GM19372 (cell line): ENCODE measurements around the gene ACBD7.

Experiments
- ATAC-seq: cut with Tn5 transposase; IDR thresholded peaks from one replicate; pipeline ENCODE4 v1.9.1; 2021; ENCODE audit warnings: mild to moderate bottlenecking, low read depth, moderate library complexity; ENCODE audit not compliant: unreplicated experiment

ACBD7 gene

GRCh38 chr10:15088428-15089261 is at the start of gene ACBD7:
Gene ACBD7, minus strand, starts transcription at chr10:15088776. Its CDS starts 48 bp downstream, at chr10:15088728.
- ATAC-seq = peak; percentile 99

DNA sequence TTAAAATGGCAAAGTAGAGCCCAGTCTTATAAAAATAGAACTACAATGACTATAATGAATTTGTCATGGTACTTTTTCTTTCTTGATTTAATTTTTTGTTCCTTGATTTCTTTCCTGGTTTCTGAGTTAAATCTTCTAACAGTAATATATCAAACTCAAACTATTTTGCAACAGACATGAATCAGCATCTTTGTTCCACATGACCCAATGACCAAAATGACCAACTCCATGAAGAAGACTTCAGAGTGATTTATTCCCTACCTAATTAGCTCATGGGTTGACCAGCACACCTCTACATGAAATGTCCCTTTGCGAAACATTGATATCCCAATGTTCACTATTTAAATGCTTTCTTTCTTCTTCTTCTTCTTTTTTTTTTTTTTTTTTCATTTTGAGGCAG is 49.1 kb upstream of the ACBD7 start:
- ATAC-seq = no peak

DNA sequence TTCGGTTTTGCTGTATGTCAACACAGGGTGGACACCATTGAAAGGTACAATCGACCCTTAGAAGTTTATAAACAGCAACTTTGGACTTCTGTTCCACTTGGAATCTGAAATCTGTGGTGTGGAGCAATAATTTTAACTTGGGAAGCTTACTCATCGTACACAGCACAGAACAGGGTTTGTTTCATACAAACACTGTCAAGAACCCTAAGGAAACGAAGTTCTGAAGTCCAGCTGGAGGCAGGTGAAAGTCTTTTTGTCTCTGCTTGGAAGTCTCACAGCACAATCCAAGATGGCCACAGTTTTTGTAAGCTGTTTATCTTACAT is 48.4 kb upstream of the ACBD7 start:
- no peak for ATAC-seq

DNA sequence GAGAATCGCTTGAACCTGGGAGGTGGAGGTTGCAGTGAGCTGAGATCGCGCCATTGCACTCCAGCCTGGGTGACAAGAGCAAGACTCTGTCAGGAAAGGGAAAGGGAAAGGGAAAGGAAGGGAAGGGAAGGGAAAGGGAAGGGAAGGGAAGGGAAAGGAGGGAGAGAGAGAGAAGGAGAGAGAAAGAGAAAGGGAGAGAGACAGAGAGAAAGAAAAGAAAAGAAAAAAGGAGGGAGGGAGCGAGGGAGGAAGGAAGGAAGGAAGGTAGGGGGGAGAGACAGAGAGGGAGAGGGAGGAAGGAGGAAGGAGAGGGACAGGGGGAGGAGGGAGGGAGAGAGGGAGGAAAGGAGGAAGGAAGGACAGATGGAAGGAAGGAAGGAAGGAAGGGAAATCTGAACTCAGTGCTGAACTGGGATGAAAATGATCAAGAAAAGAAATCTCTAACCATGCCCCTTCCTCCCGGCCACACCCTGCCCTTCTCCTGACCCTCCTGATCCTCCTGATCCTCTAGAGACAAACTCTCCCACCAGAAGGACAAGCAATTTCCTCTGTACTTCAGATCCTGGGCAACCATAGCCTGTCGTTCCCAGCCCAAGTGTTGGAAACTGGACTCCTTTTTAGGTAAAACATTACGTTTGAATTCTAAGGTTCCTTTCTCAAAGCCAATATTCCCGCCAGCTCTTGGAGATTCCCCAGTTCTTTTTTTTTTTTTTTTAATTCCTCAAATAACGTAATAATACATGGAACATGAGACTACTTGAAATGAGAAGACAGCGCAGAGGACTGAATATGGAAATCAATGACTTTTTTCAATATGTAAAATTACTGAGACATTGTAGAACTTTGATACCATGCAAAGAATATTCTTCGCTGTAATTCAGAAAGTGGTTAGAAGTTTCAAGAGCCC is 47.8 kb upstream of the ACBD7 start:
- ATAC-seq = no peak

DNA sequence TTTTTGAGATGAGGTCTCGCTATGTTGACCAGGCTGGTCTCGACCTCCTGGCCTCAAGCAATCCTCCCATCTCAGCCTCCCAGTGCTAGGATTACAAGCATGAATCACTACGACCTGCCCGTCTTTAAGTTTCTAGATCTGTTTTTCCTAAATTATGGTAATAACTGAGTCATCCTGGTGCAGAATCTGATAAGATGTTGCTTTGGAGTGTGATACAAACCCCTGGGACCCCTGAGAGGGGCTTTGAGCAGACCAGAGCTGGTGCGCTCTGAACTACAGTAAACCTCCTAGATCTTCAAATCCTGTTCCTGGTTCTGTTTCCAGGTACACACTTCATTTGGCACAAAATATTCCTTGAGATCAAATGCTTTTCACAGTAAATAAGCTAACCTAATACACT is 42.8 kb upstream of the ACBD7 start:
- ATAC-seq = no peak

GRCh38 chr10:15124908-15125307 is 36.3 kb upstream of the ACBD7 start:
- ATAC-seq = no peak

DNA sequence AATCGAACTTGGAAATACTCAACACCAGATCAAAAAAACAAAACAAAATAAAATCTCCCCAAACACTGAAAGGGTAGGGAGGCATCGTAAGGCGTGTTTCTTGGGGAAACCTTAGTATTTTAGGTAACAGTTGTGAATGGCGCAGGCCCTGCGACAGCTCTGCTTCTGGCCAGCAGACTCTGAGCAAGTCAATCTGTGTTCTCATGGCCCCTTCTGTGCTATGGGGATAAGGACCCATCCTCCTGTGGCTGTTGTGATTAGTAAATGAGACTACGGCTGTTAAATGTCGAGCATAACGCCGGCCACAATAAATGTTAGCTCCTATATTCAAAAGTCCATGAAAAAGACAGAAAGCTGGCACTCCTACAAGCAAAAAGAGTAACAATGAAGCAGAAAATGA is 35.6 kb upstream of the ACBD7 start:
- ATAC-seq = no peak

- ATAC-seq = no peak
These were observed 35.2 kb upstream of the ACBD7 start for GRCh38 chr10:15123749-15124184.

DNA sequence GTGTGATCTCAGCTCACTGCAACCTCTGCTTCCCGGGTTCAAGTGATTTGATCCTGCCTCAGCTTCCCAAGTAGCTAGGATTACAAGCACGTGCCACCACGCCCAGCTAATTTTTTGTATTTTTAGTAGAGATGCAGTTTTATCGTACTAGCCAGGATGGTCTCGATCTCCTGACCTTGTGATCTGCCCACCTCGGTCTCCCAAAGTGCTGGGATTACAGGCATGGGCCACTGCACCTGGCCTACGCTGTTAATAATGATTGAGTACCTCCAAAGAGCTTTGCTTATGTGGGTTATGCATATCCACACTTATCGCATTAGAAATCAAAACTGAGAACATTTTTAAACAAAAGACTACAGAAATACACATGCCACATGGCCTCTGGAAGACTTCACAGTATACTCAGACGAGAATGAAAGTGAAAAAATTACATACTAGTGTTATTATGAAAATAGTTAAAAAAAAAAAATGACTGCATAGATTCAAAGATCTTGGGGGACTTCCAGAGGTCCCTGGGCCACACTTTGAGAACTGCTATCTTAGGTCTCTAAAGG is 34.0 kb upstream of the ACBD7 start:
- peak; percentile 70 for ATAC-seq

DNA sequence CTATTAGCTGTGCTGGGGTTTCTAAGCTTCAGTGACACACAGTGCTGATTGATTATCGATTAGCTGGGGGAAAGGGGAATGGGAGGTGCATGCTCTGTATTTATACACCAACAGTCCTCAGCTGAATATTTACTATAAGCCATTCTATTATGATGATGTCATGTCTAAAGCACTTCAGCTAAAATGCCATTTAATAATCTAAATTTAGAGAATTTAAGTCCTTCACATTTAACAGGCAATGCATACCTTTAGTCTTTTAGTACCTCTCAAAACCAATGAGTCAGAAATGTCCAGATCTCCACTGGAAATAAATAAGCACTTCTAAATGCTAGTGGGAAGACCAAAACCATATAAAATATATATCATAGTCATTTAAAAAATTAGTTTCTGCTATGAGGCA is 33.1 kb upstream of the ACBD7 start:
- ATAC-seq = no peak

DNA sequence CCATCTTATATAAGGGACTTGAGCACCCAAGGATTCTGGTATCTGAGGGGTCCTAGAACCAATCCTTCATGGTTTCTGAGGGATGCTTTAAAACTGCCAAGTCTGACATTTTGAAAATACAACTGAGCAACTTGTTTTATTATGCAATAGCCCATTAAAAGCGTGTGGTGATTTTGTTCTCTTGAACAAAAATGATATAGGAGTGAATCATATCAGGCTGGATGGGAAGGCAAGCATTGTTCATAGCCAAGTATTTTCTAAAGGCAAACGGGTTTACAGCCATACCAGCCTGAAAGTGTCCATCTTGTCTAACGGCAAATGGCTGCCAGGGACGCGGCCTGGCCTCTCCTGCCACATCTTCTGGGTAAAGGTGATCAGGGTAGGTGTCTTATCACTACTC is 31.9 kb upstream of the ACBD7 start:
- no peak for ATAC-seq

DNA sequence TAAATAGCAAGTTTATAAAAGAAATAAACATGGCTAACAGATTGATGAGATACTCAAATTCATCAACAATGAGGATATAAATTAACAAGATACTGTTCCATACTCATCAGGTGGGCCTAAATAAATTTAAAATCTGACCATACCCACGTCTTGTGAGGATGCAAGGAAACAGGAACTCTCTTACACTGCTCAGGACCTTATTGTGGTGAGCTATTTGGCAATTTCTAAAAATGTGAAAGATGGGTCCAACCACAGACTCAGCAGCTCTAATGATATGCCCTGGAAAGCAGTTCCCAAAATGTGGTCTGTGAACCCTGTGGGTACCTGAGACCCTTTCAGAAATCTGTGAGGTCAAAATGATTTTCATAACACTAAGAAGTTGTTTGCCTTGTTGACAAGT is 30.0 kb upstream of the ACBD7 start:
- no peak for ATAC-seq

DNA sequence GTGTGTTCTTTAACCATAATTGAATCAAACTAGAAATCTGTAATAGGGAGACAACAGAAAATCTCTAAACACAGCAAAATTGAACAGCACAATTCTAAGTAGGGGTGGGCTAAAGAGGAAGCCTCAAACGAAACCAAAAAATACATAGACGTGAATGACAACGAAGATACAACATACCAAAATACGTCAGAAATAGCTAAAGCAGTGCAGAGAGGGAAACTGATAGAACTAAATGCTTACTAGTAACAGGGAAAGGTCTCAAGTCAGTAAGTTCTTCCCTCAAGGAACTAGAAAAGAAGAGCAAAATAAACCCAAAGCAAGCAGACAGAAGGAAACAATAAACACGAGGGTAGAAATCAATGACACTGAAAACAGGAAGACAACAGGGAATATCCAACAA is 27.6 kb upstream of the ACBD7 start:
- no peak for ATAC-seq

DNA sequence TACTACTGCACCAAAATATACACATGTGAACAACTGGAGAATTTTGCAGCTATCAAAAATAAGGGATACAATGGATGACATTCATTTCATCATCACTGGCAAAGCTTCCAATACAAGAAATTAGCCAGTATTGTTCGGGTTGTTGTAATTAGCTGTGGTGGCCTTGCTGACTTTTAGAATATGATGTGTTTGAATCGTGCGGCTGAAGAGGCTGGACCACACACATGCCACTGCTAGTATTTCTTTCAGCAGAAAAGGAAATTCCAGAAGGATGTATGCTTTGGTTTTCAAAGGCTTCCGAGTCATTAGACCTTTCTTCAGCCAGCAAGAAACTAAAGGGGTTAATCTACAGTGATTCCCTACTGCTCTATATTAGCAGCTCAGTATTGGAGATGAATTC is 25.2 kb upstream of the ACBD7 start:
- ATAC-seq = no peak

GRCh38 chr10:15112657-15113056 is 24.1 kb upstream of the ACBD7 start:
- no peak for ATAC-seq

DNA sequence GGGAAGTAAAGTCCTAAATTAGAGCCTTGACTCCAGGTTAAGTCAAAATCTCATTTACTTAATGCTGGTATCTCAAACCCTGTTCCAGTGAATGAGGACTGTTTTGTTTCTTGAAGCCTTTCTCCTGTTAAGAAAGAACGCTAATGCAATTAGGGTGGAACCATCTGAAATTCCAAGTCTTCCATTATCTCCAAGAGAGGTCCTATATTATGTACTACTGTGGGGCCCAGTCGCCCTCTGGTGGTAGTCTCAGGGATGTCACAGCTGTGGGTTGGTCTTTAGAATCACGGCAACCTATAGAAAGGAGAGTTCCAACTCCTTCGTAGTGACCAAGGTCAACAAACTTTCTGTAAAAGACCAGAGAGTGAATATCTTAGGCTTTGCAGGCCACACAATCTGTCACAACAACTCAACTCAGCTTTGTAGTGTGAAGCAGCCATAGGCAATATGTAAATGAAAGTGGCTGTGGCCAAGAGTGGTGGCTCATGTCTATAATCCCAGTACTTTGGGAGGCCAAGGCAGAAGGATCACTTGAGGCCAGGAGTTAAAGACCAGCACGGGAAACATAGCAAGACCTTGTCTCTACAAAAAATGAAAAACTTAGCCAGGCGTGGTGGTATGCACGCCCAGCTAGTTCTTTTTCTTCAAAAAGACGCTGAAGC is 17.9 kb upstream of the ACBD7 start:
- ATAC-seq = no peak

GRCh38 chr10:15103513-15103912 is 14.9 kb upstream of the ACBD7 start:
- ATAC-seq = no peak

DNA sequence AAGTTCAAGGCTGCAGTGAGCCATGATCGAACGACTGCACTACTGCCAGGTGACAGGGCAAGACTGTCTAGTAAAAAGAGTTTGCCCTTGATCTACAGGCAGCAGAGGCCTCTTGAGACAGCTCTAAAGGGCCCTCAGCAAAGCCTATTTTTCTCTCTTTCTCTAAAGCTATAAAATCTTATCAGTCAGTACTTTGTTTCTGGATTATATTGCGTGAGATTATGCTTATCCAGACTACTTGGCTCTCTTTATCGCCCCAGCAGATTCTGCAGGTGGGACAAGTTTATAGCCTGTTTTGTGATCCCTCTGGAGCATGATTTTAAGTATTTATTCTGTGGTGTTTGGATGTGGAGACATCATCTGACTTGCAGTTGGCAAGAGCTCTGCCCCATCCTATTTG is 11.3 kb upstream of the ACBD7 start:
- ATAC-seq = no peak

DNA sequence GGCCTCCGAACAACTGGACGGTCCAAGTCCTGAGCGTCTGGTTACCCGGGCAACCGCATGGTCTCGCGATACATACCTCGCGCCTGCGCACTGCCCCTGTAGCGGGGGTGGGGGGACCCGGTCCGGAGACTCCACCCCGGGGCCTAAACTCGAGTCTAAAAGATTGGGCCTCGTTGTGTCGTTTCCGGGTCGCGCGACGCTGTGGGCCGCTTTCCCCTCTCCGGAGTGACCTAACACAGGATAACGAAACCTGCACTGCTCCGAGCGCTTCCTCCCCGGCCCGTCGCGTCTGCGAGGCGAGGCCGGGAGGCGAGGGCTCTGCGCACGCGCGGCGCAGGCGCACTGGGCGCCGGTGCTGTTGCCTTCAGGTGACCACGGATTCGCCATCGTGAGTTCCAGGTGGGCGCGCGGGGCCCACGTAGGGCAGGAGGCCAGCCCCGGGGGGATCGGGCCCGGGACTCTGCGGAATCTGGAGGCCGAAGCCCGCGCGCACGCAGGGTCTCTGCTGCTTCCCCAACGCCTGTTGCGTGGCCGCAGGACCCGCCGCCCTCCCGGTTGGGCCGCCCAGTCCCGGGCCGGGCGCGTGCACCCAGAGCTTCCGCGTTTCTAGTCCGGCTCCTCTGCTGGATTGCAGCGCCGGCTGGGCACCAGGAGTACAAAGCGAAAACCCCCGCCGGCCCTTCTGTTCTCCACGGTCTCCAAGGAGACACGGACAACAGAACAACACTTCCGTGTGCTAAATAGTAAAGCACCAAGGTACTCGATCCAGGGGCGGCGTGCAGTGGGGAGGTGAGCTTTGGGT is 8.6 kb upstream of the ACBD7 start, which contains the start of gene RPP38:
Gene RPP38, plus strand, starts transcription at position 345 of the 802 bp plus-strand sequence. CDS start 5,960 bp downstream, outside the sequence.
- ATAC-seq = peak; percentile 88

GRCh38 chr10:15096661-15097010 is 8.1 kb upstream of the ACBD7 start:
- ATAC-seq = peak; percentile 12
